Activated naive CD8-positive, alpha-beta T cell treated with anti-CD3 and anti-CD28 coated beads, Interleukin-2, amount 50 U/mL, for 16 hours (primary cell): ENCODE data around the gene ADM5.

Experiments used
- DNase-seq: peaks from one replicate; pipeline ENCODE4 v3.0.0-alpha.2; 2020; ENCODE audit warnings: low read depth, low spot score

The ADM5 gene

DNA sequence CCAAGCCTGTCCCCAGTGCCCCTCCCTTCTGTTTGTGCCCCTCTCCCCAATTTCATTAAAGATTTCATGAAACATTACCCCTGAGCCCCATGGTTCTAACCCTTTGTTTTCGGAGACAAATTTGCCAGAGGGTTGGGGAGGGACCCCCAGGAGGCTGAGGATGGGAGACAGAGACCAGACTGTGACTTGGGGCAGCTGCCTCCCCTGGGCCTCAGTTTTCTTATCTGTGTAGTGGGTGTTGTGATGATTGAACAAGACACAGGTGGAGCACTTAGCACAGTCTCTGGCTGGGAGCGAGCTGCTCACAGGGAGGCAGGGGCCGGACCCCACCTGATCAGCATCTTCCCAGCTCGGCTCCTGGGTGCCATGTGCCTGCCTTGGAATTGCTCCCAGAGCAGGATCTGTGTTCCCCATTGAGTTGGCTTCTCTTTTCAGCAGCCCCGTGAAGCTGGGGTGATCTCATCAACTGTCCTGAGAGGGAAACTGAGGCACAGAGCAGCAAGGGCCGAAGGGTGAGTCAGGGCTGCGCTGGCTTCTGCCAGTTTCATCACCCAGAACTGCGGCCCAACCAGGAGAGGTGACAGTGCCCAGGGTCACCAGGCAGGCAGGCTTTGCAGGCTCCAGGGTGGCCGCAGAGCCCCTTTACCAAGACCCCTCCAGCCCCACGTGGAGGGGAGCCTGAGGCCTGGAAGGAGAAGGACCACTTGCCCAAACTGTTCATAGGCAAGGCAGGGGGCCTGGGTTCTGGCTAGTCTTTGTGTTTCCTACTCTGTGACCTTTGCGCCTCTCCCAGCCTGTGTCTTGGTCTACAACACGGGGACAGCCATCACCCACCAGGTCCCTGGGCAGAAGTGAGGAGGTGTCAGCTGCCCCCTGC is 30.6 kb upstream of the ADM5 start:
- DNase-seq, result no peak

DNA sequence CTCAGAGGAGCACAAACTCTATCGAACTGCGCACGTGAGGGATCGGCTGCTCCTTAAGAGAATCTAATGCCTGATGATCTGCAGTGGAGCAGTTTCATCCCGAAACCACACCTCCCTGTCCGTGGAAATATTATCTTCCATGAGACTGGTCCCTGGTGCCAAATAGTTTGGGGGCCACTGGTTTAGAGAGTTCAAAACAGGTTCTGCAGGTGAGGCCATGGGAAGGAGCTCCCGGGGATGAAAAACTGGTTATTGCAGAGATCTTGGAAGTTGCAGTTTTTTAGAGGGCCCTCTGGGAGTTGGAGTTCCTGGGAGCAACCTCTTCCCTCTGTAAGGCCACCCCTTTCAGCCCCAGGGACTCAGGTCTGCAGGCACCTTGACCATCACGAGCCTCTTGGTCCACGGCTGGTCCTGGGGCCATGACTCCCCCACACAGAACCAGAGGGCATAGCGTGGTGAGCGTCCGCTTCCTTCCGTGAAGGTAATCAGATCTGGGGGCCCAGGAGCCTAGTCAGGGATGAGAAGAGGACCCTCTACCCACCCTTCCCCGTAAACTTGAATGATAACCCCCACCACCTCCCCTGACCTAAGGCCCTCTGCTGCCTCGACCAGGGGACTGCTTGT is 28.9 kb upstream of the ADM5 start:
- DNase-seq, result no peak

DNA sequence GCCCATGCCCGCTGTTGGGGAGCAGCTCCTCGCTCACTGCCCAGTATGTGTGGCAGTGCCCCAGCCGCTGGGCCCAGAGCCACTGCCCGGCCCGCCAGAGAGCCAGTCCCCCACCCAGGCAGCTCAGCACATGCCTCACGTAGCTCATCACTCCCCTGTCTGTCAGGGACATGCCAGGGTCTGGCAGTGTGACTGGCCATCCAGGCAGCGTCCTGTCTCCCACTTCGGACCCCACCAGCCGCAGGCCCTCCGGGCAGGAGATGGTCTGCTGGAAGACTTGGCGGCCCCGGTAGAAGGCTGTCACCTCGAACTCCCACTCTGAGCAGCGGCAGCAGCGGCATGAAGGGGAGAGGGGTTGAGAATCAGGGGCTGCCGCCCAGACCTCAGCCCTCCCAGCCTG is 27.4 kb upstream of the ADM5 start:
- DNase-seq, result no peak

DNA sequence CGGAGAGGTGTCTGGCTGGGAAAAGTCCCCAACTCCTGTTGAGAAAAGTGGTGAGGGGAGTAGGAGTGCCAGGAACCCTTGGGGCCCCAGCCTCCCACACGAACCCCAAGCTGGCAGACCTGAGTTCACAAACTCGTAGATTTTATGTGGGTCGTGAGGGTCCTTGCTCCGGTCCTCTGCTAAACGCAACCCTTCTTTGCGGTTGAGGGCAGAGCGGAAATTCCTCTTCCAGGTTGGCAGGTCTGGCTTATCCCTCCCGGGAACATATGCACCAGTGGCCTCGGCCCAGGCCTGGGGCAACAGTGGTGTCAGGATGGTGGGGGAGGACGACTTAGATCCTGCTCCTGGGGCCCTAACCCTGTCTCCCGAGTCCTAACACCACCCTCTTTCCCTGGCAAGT is 26.2 kb upstream of the ADM5 start:
- no peak for DNase-seq

DNA sequence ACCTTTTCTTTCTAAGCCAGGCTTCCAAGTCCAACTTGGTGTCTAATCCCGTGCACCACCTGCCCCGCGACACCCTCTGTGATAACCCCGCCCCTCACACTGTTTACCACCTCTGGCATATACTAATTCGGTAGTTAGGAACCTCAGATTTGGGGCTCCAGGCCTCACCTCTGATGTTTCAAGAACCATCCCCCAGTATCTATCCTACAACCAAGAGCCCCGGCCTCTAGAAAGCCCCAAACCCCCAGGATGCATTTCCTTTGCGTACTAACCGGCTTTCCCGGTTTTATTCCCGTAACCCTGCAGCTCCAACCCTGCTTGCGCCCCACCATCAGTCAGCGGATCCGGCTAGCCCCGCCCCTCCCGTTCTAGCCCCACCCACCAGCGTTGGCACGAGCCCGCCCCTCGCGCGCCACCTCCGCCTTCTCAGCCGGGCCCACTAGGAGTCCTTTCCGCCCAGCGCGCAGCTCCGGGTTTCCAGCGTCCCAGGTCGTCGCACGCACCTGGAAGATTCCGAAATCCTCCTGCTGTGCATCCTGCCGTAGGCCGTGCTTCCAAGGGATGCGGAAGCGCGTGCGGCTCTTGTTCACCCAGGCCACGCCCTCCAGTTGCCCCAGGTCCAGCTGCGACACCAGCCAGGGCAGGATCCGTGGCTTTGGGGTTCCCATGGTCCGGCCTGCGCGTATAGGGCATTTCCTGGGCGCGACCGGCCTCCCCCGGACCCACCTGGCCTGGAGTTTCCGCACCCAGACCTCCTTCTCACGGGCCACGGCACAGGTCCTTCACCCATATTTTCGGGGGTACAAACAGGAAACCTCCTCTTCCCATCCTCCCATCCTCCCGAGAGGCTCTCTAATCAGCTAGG is 25.0 kb upstream of the ADM5 start:
- peak; percentile 74 for DNase-seq

DNA sequence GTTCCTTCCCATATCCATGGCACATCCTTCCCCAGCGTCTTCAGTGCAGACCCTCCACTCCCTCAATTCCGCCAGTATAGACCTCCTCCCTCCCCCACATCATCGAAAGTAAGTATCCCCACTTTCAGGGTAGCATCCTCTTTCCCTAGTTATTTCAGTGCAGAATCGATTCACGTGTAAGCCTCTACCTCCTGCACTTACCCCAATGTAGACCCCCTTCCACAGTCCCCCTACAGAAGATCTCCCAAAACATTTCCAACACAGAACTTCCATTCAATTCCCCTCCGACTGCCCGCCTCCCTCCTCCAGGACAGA is 24.4 kb upstream of the ADM5 start:
- DNase-seq, result no peak

DNA sequence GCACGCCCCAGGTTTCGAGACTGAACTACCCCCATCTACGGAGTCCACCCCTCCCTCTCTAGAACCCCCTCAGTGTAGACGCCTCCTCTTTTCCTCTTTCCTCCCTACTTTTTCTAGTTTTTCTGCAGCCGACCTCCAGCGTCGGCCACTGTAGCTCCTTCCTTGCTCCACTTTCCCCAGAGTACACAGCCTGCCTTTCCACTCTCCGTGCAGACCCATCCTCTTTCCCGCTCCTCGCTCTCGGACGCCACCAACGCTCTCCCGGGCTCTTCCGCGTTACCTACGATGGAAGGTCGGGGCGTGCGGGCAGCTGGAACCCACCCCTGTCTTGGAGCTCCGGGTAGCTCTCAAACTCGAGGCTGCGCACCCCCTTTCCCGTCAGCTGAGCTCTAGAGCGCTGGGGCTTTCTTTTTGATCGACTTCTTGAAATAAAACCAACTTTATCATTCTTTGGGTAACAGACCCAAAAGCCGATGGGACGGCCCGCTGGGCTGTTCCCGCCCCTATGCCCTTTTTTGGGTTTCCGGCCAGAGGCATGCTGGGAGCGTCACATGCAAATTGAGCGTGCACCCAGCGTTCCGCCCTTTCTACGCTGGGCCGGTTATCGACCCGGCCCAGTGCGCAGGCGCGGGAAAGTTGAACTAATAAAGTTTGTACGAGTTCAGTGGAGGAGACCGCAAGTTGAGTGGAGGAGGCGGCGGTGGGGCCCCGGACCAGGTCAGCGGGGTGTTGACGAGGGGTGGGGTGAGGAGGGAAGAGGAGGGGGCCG is 23.9 kb upstream of the ADM5 start, which contains the start of the genes BCL2L12 and IRF3:
Gene BCL2L12 (plus strand): TSS at position 583 of the 769 bp plus-strand sequence. CDS start 760 bp downstream, outside the sequence.
Gene IRF3 (minus strand): TSS at position 507 of the 769 bp plus-strand sequence. CDS start 1,019 bp downstream, outside the sequence.
- DNase-seq, result peak; percentile 97

DNA sequence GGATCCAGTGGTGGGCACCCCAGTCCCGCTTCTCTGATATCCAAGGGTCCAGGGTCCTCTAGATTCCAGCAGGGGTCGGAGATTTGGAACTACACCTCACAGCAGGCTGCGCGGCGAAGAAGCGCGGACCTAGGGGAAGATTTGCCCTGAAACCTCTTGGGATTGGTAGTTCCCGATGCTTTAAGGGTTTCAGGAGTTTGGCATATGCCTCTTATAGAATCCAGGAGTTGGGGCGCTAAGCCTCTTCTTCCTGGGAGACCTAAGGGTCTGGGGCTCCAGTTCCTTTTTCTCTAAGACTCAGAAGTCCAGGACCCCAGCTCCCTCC is 23.3 kb upstream of the ADM5 start:
- no peak for DNase-seq

DNA sequence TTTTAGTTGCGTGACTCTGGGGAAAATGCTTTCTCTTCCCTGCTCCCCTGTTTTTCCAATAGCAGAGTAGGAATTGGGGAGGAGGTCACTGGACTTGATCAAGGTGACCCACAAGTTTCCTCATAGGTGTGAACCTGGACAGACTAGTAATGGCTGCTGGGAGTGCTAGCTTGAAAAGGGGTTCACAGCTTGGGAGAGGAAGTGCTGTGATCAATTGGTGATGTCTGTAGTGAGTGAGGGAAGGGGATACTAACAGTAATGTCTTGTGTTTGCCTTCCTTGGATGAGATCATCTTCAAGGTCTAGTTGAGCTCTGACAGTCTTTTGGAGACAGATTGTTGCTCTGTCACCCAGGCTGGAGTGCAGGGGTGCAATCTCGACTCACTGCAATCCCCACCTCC is 21.9 kb upstream of the ADM5 start:
- no peak for DNase-seq

DNA sequence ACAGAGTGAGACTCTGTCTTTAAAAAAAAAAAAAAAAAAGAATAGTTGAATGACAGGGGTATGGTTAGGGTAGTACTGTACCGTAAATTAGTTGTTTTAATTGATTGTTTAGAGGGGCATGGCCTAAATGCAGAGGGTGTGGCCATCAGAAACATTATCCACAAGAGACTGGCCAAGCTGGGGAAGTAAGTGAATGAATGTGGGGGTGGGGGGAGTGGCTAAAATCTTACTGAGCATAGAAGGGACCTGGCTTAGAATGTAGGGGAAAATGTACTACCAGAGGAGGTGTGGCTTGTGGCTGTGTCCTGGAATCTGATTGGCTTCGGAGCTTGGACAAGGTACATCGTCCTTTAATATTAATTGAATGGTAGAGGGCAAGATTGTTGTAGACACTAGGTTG is 19.9 kb upstream of the ADM5 start:
- DNase-seq, result no peak

DNA sequence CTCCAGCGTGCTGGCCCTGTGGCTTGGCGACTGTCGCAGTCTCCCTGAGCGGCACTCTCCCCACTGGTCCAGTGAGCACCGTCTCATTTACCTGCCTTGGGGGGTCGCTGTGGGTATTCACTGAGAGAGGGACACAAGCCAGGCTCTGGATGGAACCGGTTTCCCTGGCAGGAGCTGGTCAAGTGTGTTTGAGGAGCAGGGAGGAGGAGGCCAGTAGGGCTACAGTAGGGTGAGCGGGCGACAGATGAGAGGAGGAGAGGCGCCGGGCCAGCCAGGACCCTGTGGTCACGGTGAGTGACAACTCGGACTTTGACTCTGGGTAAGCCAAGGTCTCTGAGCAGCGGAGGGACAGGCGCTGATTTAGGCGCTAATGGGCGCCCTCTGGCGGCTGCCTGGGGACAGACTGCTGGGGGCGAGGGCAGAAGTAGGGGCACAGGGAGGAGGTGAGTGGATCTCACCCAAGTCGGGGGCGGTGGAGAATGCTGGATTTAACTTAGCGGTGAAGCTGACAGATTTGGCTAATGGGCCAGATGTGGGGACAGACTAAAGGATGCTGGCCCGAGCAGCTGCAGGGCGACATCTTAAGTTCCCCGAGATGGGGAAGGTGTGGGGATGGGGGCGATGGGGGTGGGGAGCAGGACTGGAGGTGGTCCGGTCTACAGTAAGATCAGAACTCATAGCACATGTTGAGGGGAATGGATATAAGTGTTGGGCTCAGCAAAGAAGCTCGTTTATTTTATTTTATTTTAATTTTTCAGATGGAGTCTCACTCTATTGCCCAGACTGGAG is 17.1 kb upstream of the ADM5 start:
- peak; percentile 58 for DNase-seq

DNA sequence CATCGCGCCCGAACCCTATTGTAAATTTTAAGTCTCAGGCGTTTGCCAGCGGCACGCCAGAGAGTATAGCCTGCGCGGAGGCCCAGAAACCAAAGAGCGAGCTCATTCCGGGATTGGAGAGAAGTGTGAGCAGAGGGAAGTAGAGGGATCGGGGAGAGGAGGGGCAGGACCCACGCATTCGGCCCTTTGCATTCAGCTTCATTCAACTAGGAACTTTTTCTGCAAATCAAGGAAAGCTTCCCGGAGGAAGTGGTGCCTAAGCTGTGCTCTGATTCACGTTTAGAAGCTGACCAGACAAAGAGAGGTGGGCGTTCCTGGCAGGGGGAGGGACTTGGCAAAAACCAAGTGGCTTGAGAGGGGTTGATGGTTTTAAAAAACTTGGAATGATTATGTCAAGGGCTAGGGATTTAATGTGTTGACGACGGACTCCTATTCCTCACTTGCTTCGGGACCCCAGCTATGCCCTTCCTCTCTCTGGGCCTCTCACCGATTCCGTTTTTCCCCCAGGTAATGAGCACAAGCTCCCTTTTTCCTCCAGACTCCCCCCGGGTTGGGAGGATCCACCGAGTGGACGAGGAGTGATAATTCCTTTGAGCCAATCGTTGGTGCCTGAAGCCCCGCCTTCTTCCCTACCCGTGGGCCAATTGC is 13.1 kb upstream of the ADM5 start:
- no peak for DNase-seq

DNA sequence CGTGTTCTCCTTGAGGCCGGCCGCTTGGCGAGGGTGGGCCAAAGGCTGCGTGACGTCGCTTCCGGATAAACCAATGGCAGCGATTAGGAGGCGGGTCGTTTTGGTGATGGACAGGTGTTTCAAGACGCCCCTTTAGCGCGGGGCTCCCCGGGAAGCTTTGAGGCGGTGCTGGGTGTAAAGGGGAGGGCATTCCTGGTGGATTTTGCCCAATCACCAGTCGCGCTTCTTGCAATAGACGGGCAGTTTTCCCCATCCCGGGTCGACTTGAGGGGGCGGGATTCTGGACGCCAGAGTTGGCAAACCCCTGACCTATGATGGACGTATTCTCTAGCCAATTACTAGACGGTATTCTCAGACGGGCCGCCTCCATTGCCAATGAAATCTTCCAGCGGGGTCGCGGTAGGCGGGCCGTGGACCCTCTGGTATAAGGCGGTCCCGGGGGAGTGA is 12.6 kb upstream of the ADM5 start:
- DNase-seq, result peak; percentile 98

DNA sequence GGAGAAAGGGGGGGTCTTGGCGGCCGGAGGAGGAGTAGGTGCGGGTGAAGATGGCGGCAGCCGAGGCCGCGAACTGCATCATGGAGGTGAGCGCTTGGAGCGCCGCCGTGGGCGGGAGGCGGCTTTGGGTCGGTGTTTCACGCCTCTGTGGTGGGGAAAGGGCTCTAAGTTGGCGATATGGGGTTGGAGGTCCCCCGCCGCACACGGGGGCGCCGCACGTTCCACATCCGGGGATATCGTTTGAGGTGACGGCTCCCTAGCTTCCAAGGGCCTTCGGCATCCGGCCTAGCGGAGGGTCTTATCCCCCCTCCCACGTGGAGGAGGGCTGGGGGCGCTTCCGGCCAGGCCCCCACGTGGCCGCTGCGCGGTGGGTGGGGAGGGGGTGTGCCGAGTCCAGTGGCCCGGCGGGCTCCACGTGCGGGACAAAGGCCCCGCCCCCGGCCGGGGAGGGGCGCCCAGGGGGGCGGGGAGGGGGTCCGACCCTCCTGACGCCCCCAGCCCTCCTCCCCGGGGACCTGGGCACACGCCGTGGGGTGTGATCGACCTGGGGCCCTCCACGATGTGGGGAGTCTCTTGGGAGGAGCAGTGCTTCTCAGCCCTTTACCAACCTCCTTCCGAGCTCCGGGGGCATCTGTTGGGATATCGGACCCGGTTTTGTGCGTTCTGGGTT is 12.0 kb upstream of the ADM5 start, which contains the start of gene PRMT1:
Gene PRMT1 (plus strand): TSS at position 41 of the 670 bp plus-strand sequence. CDS start 10 bp downstream, at position 51.
- DNase-seq, result no peak

DNA sequence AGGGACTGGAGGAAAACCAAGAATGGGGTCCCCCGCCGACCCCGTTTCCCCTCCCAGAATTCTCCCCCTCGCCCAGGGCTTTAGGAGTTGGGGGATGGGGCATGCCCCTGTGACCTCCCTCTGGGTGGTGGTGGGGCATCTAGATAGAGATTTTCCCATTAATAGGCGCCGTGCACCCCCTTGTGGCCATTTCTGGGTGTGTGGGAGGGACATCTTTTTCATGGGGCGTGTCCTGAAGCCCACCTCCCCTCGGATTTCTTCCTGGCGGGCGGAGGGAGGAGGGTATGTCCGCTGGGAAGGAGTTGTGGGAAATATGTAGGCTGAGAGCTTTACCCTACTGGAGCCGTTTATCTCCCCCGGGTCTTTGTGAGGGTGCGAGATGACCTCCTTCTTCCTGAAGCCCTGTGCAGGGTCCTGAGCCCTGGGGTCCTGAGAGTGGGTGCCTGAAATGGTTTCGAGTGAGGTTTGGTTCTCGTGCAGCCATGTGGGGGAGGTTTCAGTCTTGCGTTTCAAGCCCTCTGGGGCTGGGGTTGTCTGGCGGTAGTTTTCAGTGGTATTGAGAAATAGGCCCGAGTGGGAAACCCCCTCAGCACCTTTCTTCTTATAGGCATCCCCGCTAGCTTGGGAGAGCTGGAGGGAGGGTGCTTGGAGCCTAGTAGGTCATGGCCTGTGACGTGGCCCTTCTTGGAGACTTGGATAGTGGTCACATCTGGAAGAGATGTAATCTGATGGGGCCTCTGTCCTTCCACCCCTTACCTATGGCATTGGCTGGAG is 11.3 kb upstream of the ADM5 start:
- peak; percentile 68 for DNase-seq

DNA sequence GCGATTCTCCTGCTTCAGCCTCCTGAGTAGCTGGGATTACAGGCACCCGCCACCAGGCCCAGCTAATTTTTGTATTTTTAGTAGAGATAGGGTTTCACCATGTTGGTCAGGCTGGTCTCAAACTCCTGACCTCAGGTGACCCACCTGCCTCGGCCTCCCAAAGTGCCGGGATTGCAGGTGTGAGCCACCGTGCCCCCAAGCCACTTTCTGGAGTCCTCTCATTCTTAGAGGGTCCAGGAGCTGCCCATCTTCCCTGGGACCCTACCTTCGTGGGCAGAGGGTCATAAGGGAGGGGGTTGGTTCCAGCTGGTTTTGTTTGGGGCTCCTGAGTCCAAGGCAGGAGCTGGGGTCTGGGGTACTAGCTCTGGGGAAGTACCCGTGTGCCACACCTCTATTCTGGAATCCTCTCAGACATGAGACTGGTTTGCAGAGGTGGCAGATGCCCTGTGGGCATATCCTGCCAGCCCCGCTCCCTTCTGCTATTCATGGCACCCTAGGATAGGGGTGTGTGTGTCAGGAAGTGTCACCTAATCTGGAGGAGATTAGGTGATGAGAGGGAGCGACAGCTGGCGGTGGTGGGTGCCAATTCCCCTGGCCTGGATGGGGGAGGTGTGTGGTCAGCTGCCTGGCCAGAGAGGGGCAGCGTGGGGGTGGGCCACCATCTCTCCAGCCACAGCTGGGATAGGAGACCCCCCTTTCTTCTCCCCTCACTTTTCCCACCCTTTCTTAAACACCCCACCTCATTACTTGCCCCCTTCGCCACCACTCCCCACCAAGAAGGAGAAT is 10.2 kb upstream of the ADM5 start:
- DNase-seq, result no peak

DNA sequence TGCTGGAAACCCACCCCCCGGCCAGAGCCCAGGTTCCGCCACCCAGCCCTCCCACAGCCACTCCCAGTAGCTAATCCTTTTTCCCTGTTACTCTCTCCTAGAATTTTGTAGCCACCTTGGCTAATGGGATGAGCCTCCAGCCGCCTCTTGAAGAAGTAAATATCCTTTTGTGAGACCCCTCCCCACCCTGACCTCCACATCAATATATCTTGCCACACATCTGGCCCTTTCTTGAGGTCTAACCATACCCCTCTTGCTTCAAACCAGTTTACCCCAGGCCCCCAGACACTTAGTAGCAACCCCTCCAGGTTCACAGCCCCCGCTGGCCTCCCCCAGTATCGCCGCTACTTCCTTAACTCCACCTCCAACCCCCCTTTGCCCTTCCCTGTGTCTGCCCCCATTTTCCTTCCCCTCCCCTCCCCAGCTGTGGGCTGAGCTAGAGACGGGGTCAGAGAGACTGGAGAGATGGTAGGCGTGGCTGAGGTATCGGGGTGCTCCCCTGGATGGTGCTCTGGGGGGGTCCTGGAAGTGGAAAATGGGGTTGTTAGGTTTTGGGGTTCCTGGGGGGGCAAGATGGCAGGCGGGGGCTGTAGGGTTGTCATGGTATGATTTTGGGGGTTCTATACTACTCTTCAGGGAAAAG is 9.5 kb upstream of the ADM5 start:
- DNase-seq, result no peak
